Astrocyte of the spinal cord (primary cell): ENCODE results near the gene SH3RF3.

Experiments used
- DNase-seq: peaks from one replicate; pipeline ENCODE4 v3.0.0; 2011; ENCODE audit warnings: low read depth, low spot score
- H3K4me3 ChIP-seq: 2 replicates; pipeline ENCODE4 v1.5.1; 2011; ENCODE audit warnings: low read depth, mild to moderate bottlenecking, low read length, moderate library complexity
- CTCF ChIP-seq: IDR thresholded peaks from 2 replicates; pipeline ENCODE4 v1.5.1; 2012; ENCODE audit warnings: low read depth, mild to moderate bottlenecking, low read length, inconsistent platforms
- in situ Hi-C: cut with HindIII; loops from 2 replicates; pipeline ENCODE4 v1.10.0; 2017; ENCODE audit warnings: low sequenced_read_pairs

Gene SH3RF3

GRCh38 chr2:109275120-109276012 lies 146.4 kb downstream of the SH3RF3 start:
- TF ChIP-seq CTCF: no peak
- in situ Hi-C loops: no loop called here
- no peak for DNase-seq
- no peak overlapping the region for H3K4me3 ChIP-seq

DNA sequence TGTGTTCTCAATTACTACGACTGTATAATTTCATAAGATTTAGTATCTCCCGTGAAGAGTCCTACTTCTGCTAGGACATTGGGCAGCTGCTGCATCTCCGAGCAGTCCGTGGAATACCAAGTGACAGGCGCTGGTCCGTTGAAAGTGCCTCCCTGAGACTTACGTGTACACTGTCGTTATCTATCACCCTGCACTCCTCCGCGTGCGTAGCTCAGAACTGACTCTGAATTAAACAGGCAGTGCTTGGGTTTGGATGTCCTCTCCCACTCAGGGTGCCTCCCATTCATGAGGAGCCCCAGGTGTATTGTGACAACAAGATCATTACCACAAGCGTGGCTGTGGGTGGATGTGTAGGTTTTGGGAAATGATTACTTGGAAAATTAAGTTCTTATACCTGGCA lies 148.4 kb downstream of the SH3RF3 start:
- H3K4me3 ChIP-seq: no peak overlapping the region
- no peak for TF ChIP-seq CTCF
- DNase-seq: no peak
- in situ Hi-C loops: no loop called here

DNA sequence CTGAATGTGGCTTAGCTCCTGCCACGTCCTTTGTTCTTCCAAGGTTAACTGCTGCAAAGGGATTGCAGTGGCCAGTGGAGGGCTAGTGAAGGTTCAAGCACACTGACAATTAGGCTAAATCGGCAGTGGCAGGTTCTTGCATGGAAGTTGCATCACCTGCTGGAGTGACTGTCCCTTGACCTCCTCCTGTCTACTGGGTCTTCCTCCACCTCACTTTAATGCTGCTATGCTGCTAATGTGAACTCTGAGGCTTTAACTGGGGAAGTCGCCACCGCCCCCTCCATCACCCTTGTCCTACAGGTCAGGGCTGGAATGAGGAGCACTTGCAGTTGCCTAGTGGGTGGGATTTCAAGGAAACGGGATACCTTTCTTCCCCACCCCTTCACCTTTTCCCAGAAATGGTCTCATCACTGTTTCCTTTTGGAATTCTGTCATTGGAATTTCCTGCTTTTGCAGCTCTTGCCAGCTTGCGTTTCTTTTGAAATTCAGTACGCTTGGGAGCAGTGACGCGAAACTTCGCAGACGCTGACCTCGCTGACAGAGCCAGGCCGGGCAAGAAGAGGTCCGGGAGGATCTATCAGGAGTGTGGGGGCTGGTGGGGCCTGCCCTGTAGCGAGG lies 150.3 kb downstream of the SH3RF3 start:
- H3K4me3 ChIP-seq: no peak overlapping the region
- in situ Hi-C loops: no loop called here
- DNase-seq: no peak
- TF ChIP-seq CTCF: no peak

- H3K4me3 ChIP-seq: no peak overlapping the region
- in situ Hi-C loops: no loop called here
- no peak for DNase-seq
- TF ChIP-seq CTCF: peak; percentile 22
These were observed 151.8 kb downstream of the SH3RF3 start for GRCh38 chr2:109280804-109281203.

GRCh38 chr2:109282360-109282759 lies 153.4 kb downstream of the SH3RF3 start:
- no peak overlapping the region for H3K4me3 ChIP-seq
- TF ChIP-seq CTCF: no peak
- in situ Hi-C loops: no loop called here
- DNase-seq: no peak

- H3K4me3 ChIP-seq: no peak overlapping the region
- in situ Hi-C loops: no loop called here
- TF ChIP-seq CTCF: no peak
- DNase-seq: no peak
These were observed 153.9 kb downstream of the SH3RF3 start for GRCh38 chr2:109282865-109283264.
